Activated CD8-positive, alpha-beta memory T cell treated with anti-CD3 and anti-CD28 coated beads for 36 hours (primary cell): ENCODE measurements around the gene DRD5. TPM values are rescaled to one million over a fixed set of nuclear protein-coding genes. Genes with fewer than 3 reads are reported as not detected.

Source experiments
- CTCF ChIA-PET: fragments of 350-600 bp; sonication (Branson Sonifier 250); formaldehyde crosslinking; loops from one replicate; lab custom pipeline; 2021; ENCODE audit warnings: antibody characterized with exemption; lab: Charles Lee
- POLR2A ChIA-PET: fragments of 350-600 bp; sonication (Branson Sonifier 250); formaldehyde crosslinking; loops from one replicate; lab custom pipeline; 2021; ENCODE audit warnings: antibody characterized with exemption; lab: Charles Lee
- total RNA-seq, 2 experiments: library from RNA; stranded (reverse); gene quantifications; one replicate each; pipeline ENCODE4 v1.2.3, GENCODE V29; 2021

The DRD5 gene
- total RNA-seq, 2 experiments from 2014 or later: not detected

GRCh38 chr4:9811806-9812205 is 30.4 kb downstream of the DRD5 start:
- ChIA-PET POLR2A (no interaction called here), CTCF (no interaction called here)

GRCh38 chr4:9812501-9813340 is 31.3 kb downstream of the DRD5 start:
- ChIA-PET CTCF (no interaction called here), POLR2A (no interaction called here)

GRCh38 chr4:9816285-9816684 is 34.9 kb downstream of the DRD5 start:
- CTCF ChIA-PET: no interaction called here
- POLR2A ChIA-PET: no interaction called here

- ChIA-PET POLR2A (no interaction called here), CTCF (no interaction called here)
Measured at GRCh38 chr4:9820343-9820742, 38.9 kb downstream of the DRD5 start.

DNA sequence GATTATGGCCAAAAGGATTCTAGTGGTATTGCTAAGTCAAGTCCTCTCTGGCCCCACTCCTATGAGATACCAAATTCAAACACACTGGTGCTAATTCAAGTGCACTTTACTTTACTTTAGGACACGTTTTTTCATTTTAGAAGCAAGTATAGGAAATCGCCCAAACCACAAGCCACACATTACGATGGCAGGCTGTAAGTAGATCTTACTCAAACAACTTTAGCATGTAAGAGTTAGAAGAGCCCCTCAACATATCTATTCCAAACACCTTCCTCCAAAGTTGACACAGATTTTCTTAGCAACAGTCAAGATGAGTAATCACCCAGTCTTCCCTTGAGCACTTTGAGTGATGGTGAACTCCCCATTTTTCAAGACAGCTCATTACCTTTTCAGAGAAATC is 43.6 kb downstream of the DRD5 start:
- CTCF ChIA-PET: no interaction called here

DNA sequence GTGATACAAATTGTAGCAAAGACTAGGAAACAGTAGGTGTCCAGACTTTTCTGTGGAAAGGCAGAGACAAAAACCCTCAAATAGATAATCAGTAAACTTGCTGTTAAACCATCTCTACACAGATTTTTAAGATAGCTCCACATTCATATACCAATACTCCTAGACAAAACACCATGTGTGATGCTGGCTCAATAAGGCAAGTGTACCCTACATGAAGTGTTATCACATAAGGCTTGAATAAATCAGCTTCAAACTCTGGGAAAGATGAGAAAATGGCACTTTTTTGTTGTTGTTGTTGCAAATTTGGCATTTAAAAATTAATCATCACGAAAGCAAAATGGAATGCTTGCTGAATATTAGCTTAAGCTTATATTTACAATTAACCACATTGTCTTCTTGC is 45.1 kb downstream of the DRD5 start:
- CTCF ChIA-PET: no interaction called here
- POLR2A ChIA-PET: no interaction called here

More for the DNA sequence above, 43.6 kb downstream of the DRD5 start:
- POLR2A ChIA-PET: interaction anchor here (0.5 kb wide), 1 partner anchor 170 kb away, joined by 3 read pairs; no protein-coding TSS in a partner anchor

GRCh38 chr4:9832640-9833039 is 51.2 kb downstream of the DRD5 start:
- ChIA-PET POLR2A (no interaction called here), CTCF (no interaction called here)

- ChIA-PET CTCF (no interaction called here), POLR2A (no interaction called here)
Measured at GRCh38 chr4:9833421-9833820, 52.0 kb downstream of the DRD5 start.

Other genes with a start within 250 kb of the DRD5 start
- gene SLC2A9, start 239.9 kb downstream of the DRD5 start, total RNA-seq: 1 to 10 TPM; 1.4 to 1.6 TPM